ENCODE results near the gene PKIB.
"Not testable (repeated sequence)": the region's sequence is repeated elsewhere in the genome, so short reads cannot be mapped to it uniquely, and the experiment has no call there.

Gene PKIB

GRCh38 chr6:122735582-122735981, 125.4 kb downstream of the PKIB start:
- no peak overlapping the region for H3K4me3 ChIP-seq (ENCODE audit: low read length)
- DNase-seq (ENCODE audit: low read depth): no peak
- TF ChIP-seq CTCF (conservative IDR thresholded peaks at IDR 0.05; ENCODE audit: low read length): no peak

GRCh38 chr6:122736163-122736562, 126.0 kb downstream of the PKIB start:
- DNase-seq (ENCODE audit: low read depth): no peak
- no peak overlapping the region for H3K4me3 ChIP-seq (ENCODE audit: low read length)
- TF ChIP-seq CTCF (conservative IDR thresholded peaks at IDR 0.05; ENCODE audit: low read length): no peak

GRCh38 chr6:122736616-122737015, 126.4 kb downstream of the PKIB start:
- TF ChIP-seq CTCF (conservative IDR thresholded peaks at IDR 0.05; ENCODE audit: low read length): no peak
- H3K4me3 ChIP-seq (ENCODE audit: low read length): no peak overlapping the region
- no peak for DNase-seq (ENCODE audit: low read depth)

- TF ChIP-seq CTCF (conservative IDR thresholded peaks at IDR 0.05; ENCODE audit: low read length): no peak
- no peak for DNase-seq (ENCODE audit: low read depth)
- H3K4me3 ChIP-seq (ENCODE audit: low read length): no peak overlapping the region
Observed at GRCh38 chr6:122740091-122740490, 129.9 kb downstream of the PKIB start.

GRCh38 chr6:122740936-122741335, 130.7 kb downstream of the PKIB start:
- no peak for TF ChIP-seq CTCF (conservative IDR thresholded peaks at IDR 0.05; ENCODE audit: low read length)
- no peak overlapping the region for H3K4me3 ChIP-seq (ENCODE audit: low read length)
- DNase-seq (ENCODE audit: low read depth): no peak

- peak; percentile 49 for TF ChIP-seq CTCF (conservative IDR thresholded peaks at IDR 0.05; ENCODE audit: low read length)
- DNase-seq (ENCODE audit: low read depth): peak; percentile 42
- H3K4me3 ChIP-seq (ENCODE audit: low read length): not testable (repeated sequence)
Observed at GRCh38 chr6:122744247-122744646, 134.0 kb downstream of the PKIB start.

- H3K4me3 ChIP-seq (ENCODE audit: low read length); DNase-seq (ENCODE audit: low read depth): not testable (repeated sequence)
Observed at GRCh38 chr6:122744856-122745255, 134.7 kb downstream of the PKIB start.

GRCh38 chr6:122746688-122747087, 136.5 kb downstream of the PKIB start:
- no peak for DNase-seq (ENCODE audit: low read depth)
- no peak overlapping the region for H3K4me3 ChIP-seq (ENCODE audit: low read length)
- TF ChIP-seq CTCF (conservative IDR thresholded peaks at IDR 0.05; ENCODE audit: low read length): no peak

Data from AG10803 (cell line).